ENCODE data around the gene SRPK2. TPM values are rescaled to one million over a fixed set of nuclear protein-coding genes. Genes with fewer than 3 reads are reported as not detected.
"Not testable (repeated sequence)": the region's sequence is repeated elsewhere in the genome, so short reads cannot be mapped to it uniquely, and the experiment has no call there.

Gene SRPK2
- total RNA-seq, 1 donor from 2014 or later, result 54.1 TPM

DNA sequence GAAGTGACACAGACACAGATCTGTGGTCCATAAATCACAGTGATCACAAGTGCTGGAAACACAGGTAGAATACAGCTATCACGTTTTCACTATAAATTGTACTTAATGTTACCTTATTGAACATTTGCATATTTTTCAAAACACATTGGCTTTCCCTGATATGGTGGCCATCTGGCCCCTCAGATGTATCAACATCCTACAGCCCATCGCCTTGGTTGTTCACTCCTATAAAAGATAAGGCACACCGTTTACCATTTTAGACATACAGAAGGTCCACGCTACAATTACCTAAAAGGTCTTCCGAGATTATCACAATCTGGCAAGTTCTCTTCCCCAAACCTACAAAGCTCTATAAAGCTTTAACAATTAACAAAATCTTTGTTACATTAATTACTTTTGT is 91.4 kb downstream of the SRPK2 start:
- Mint-ChIP-seq H3K27ac (no peak overlapping the region), H3K9me3 (peaks cover 3% of the 10 kb centered on the region), H3K27me3 (ENCODE audit: insufficient read depth, low read depth) (peaks cover 4% of the 10 kb centered on the region), H3K4me3 (no peak overlapping the region), H3K36me3 (peaks cover 11% of the 10 kb centered on the region), H3K4me1 (peaks cover 18% of the 10 kb centered on the region)
- Histone ChIP-seq H3F3A (ENCODE audit: low read depth) (peaks cover 10% of the 10 kb centered on the region), H3K4me3 (no peak overlapping the region), H3K36me3 (no peaks in the 10 kb centered on the region), H3K4me1 (peaks cover 23% of the 10 kb centered on the region), H3K9ac (no peak overlapping the region), H3K27ac (no peak overlapping the region), H3K79me2 (ENCODE audit: low read depth) (peaks cover 89% of the 10 kb centered on the region), H3K9me3 (ENCODE audit: low read depth) (no peaks in the 10 kb centered on the region), H3K4me2 (no peak overlapping the region), H3K27me3 (no peaks in the 10 kb centered on the region), H4K20me1 (ENCODE audit: low read depth) (peaks cover 50% of the 10 kb centered on the region), H2AFZ (replicated peaks) (no peak overlapping the region)
- DNase-seq (ENCODE audit: low spot score), result no peak
- TF ChIP-seq, protein P1, sequence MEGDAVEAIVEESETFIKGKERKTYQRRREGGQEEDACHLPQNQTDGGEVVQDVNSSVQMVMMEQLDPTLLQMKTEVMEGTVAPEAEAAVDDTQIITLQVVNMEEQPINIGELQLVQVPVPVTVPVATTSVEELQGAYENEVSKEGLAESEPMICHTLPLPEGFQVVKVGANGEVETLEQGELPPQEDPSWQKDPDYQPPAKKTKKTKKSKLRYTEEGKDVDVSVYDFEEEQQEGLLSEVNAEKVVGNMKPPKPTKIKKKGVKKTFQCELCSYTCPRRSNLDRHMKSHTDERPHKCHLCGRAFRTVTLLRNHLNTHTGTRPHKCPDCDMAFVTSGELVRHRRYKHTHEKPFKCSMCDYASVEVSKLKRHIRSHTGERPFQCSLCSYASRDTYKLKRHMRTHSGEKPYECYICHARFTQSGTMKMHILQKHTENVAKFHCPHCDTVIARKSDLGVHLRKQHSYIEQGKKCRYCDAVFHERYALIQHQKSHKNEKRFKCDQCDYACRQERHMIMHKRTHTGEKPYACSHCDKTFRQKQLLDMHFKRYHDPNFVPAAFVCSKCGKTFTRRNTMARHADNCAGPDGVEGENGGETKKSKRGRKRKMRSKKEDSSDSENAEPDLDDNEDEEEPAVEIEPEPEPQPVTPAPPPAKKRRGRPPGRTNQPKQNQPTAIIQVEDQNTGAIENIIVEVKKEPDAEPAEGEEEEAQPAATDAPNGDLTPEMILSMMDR (IDR thresholded peaks at IDR 0.05), result no peak
- TF ChIP-seq EZH2phosphoT487 (IDR thresholded peaks at IDR 0.05), result no peak
- TF ChIP-seq EZH2 (IDR thresholded peaks at IDR 0.05), result no peak

DNA sequence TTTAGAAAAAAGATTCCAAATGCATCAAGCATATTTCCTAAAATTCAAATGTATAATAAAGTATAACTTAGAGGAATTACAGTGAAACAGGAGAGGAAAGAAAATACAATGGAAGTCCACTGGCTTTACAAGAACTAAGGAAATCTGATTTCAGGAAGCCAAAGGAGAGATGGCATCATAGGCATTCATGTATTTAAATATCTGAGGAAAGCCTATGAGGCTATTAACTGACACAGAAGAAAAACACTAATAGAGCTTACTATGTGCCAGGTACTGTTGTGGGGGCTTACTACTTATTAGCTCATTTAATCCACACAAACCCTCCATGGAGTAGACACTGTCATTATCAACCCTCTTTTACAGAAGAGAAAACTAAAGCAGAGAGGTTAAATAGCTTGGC is 92.2 kb downstream of the SRPK2 start:
- Mint-ChIP-seq H3K27me3 (ENCODE audit: insufficient read depth, low read depth) (peaks cover 4% of the 10 kb centered on the region), H3K9me3 (peaks cover 3% of the 10 kb centered on the region), H3K27ac (no peak overlapping the region), H3K36me3 (peaks cover 7% of the 10 kb centered on the region), H3K4me1 (peaks cover 14% of the 10 kb centered on the region), H3K4me3 (no peak overlapping the region)
- DNase-seq (ENCODE audit: low spot score), result no peak
- Histone ChIP-seq H3K4me3 (no peak overlapping the region), H3K4me1 (peaks cover 23% of the 10 kb centered on the region), H3K9ac (no peak overlapping the region), H3K27me3 (no peaks in the 10 kb centered on the region), H4K20me1 (ENCODE audit: low read depth) (peaks cover 50% of the 10 kb centered on the region), H3K79me2 (ENCODE audit: low read depth) (peaks cover 81% of the 10 kb centered on the region), H3K27ac (peak overlapping the region; percentile 9), H3F3A (ENCODE audit: low read depth) (peaks cover 10% of the 10 kb centered on the region), H3K36me3 (no peaks in the 10 kb centered on the region), H3K9me3 (ENCODE audit: low read depth) (no peaks in the 10 kb centered on the region), H2AFZ (replicated peaks) (no peak overlapping the region), H3K4me2 (no peak overlapping the region)
- no peak for TF ChIP-seq EZH2 (IDR thresholded peaks at IDR 0.05)
- no peak for TF ChIP-seq EZH2phosphoT487 (IDR thresholded peaks at IDR 0.05)
- TF ChIP-seq, protein P1 (IDR thresholded peaks at IDR 0.05), result no peak

DNA sequence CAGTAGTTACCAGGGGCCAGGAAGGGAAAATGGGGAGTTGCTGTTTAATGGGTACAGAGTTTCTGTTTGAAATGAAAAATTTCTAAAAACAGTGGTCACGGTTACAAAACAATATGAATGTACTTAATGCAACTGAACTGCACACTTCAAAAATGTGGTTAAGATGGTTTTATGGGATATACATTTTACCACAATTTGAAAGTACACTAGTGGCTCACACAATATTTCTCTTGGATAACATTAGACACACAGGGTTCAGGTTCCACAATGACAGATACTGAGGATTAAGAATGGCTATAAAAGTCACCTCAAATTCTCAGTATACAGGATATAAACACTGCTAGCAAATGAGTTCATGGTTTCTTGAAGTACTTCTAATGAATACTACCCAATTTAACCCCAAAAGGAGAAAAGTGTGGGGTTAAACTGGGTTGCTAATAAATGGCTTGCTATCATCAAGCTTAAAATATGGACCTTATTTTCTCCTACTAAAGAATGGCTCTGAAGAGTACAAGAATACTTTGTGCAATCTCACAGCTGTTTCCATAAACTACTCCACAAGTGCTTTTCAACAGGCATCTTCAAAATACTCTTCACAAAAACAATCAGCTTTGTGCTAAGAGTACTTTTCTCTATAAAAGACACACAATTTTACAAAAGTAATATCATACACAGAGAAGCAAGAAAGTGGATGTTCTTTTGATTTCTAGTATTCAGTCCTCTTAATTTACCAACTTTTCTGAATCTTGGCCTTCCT is 92.9 kb downstream of the SRPK2 start:
- peaks cover 4% of the 10 kb centered on the region for H3K27me3 Mint-ChIP-seq (ENCODE audit: insufficient read depth, low read depth)
- no peak overlapping the region for H3K27ac Mint-ChIP-seq

DNA sequence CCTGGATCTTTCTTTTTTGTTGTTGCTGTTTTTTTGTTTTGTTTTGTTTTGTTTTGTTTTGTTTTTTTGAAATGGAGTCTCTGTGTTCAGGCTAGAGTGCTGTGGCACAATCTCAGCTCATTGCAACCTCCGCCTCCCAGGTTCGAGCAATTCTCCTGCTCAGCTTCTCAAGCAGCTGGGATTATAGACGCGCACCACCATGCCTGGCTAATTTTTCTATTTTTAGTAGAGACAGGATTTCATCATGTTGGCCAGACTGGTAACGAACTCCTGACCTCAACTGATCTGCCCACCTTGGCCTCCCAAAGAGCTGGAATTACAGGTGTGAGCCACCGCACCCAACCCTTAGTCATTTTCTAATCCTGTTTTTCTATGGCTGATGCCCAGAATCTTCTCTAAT is 94.2 kb downstream of the SRPK2 start:
- H3K27ac ChIP-seq; H3K9me3 Mint-ChIP-seq; H3K4me3 Mint-ChIP-seq; H3K4me3 ChIP-seq; DNase-seq (ENCODE audit: low spot score); H3K9me3 ChIP-seq (ENCODE audit: low read depth); H3K27me3 Mint-ChIP-seq (ENCODE audit: insufficient read depth, low read depth); H3K27me3 ChIP-seq; H3K27ac Mint-ChIP-seq; H3K4me2 ChIP-seq; H3K9ac ChIP-seq; H3K36me3 ChIP-seq; H2AFZ ChIP-seq (replicated peaks); H3K36me3 Mint-ChIP-seq: not testable (repeated sequence)
- Histone ChIP-seq H3K4me1 (peaks cover 23% of the 10 kb centered on the region), H4K20me1 (ENCODE audit: low read depth) (peaks cover 47% of the 10 kb centered on the region), H3K79me2 (ENCODE audit: low read depth) (peaks cover 75% of the 10 kb centered on the region), H3F3A (ENCODE audit: low read depth) (peaks cover 10% of the 10 kb centered on the region)
- H3K4me1 Mint-ChIP-seq, result peaks cover 17% of the 10 kb centered on the region

More for the DNA sequence above, 92.9 kb downstream of the SRPK2 start:
- H2AFZ ChIP-seq (replicated peaks), result no peak overlapping the region
- no peaks in the 10 kb centered on the region for H3K36me3 ChIP-seq
- Mint-ChIP-seq H3K4me3 (no peak overlapping the region), H3K9me3 (peaks cover 3% of the 10 kb centered on the region), H3K36me3 (peaks cover 7% of the 10 kb centered on the region), H3K4me1 (peaks cover 14% of the 10 kb centered on the region)
- no peak for TF ChIP-seq EZH2phosphoT487 (IDR thresholded peaks at IDR 0.05)
- no peak for DNase-seq (ENCODE audit: low spot score)
- H3F3A ChIP-seq (ENCODE audit: low read depth), result peaks cover 10% of the 10 kb centered on the region
- H3K27ac ChIP-seq, result peak overlapping the region; percentile 9
- H4K20me1 ChIP-seq (ENCODE audit: low read depth), result peaks cover 50% of the 10 kb centered on the region
- H3K4me2 ChIP-seq, result no peak overlapping the region
- H3K4me3 ChIP-seq, result no peak overlapping the region
- H3K79me2 ChIP-seq (ENCODE audit: low read depth), result peaks cover 77% of the 10 kb centered on the region
- no peak overlapping the region for H3K9ac ChIP-seq
- H3K4me1 ChIP-seq, result peaks cover 23% of the 10 kb centered on the region
- H3K27me3 ChIP-seq, result no peaks in the 10 kb centered on the region
- H3K9me3 ChIP-seq (ENCODE audit: low read depth), result no peaks in the 10 kb centered on the region

Measured in neural progenitor cell (in vitro differentiated cells).